HEK293 (cell line): ENCODE data around the gene KANSL1.
A peak's percentile ranks its signal among the peaks of the same experiment; 100 is the strongest.

Experiments used
- CTCF ChIA-PET: fragments of 350-600 bp; formaldehyde crosslinking; extraction: SDS; loops from one replicate; lab custom pipeline; 2021; ENCODE audit warnings: antibody characterized with exemption; lab: Yijun Ruan, JAX
- POLR2A ChIA-PET: fragments of 300-600 bp; formaldehyde crosslinking; extraction: SDS; loops from one replicate; lab custom pipeline; 2020; ENCODE audit warnings: antibody characterized with exemption, inconsistent platforms; lab: Yijun Ruan, JAX
- H3K27ac ChIP-seq: fragments of 200-500 bp; sonication (Bioruptor generic); 2 replicates; pipeline ENCODE4 v1.5.1; 2014; ENCODE audit warnings: low read depth, low read length, control low read depth, inconsistent platforms; ENCODE audit errors: extremely low read depth
- H3K36me3 ChIP-seq, 2 experiments: fragments of 200-500 bp in 1 of 2; sonication (Bioruptor generic) in 1 of 2; 1 replicate in 1 of 2; 2 replicates in 1 of 2; pipeline ENCODE4 v1.5.1; 2014 to 2017; ENCODE audit warnings: inconsistent platforms in 2 of 2, low read length in 2 of 2; ENCODE audit not compliant: control insufficient read depth in 2 of 2, insufficient read depth in 1 of 2
- H3K4me1 ChIP-seq: fragments of 200-500 bp; sonication (Bioruptor generic); 2 replicates; pipeline ENCODE4 v1.5.1; 2014; ENCODE audit warnings: mild to moderate bottlenecking, low read length, inconsistent platforms; ENCODE audit not compliant: control insufficient read depth, insufficient read depth
- H3K4me3 ChIP-seq: 2 replicates; pipeline ENCODE4 v1.5.1; 2011; ENCODE audit warnings: low read depth, mild to moderate bottlenecking, control low read depth, low read length, moderate library complexity
- H3K9me3 ChIP-seq: fragments of 200-500 bp; sonication (Bioruptor generic); 2 replicates; pipeline ENCODE4 v1.5.1; 2014; ENCODE audit warnings: low read depth, low read length, inconsistent platforms; ENCODE audit not compliant: control insufficient read depth, insufficient read depth
- HOXC10 ChIP-seq: sonication (generic); formaldehyde crosslinking; IDR thresholded peaks from 2 replicates; pipeline ENCODE4 v1.8.1; 2023; ENCODE audit warnings: mild to moderate bottlenecking, missing genetic modification reagents
- HOXD13 ChIP-seq: sonication (generic); formaldehyde crosslinking; IDR thresholded peaks from 2 replicates; pipeline ENCODE4 v1.8.0; 2022; ENCODE audit warnings: missing genetic modification reagents, borderline replicate concordance
- SCRT2 ChIP-seq: fragments of 450-650 bp; formaldehyde crosslinking; IDR thresholded peaks from 2 replicates; pipeline ENCODE4 v1.5.1; 2016; ENCODE audit warnings: missing biosample characterization, missing genetic modification characterization
- SP2 ChIP-seq: fragments of 450-650 bp; formaldehyde crosslinking; IDR thresholded peaks from 2 replicates; pipeline ENCODE4 v1.5.1; 2016; ENCODE audit warnings: missing biosample characterization, missing genetic modification characterization
- SP3 ChIP-seq: fragments of 450-650 bp; formaldehyde crosslinking; IDR thresholded peaks from 2 replicates; pipeline ENCODE4 v1.5.1; 2016; ENCODE audit warnings: missing biosample characterization, missing genetic modification characterization
- ZBTB17 ChIP-seq: fragments of 450-650 bp; formaldehyde crosslinking; IDR thresholded peaks from 2 replicates; pipeline ENCODE4 v1.5.1; 2016; ENCODE audit warnings: missing biosample characterization, missing genetic modification characterization
- ZFP69B ChIP-seq: fragments of 450-650 bp; formaldehyde crosslinking; IDR thresholded peaks from 2 replicates; pipeline ENCODE4 v1.5.1; 2016; ENCODE audit warnings: missing biosample characterization, missing genetic modification characterization
- ZNF174 ChIP-seq: fragments of 450-650 bp; formaldehyde crosslinking; IDR thresholded peaks from 2 replicates; pipeline ENCODE4 v1.5.0; 2017; ENCODE audit warnings: missing biosample characterization, mild to moderate bottlenecking, missing genetic modification characterization
- ZNF221 ChIP-seq: fragments of 450-650 bp; formaldehyde crosslinking; IDR thresholded peaks from 2 replicates; pipeline ENCODE4 v1.5.1; 2017; ENCODE audit warnings: missing biosample characterization, missing genetic modification characterization, borderline replicate concordance
- ZNF23 ChIP-seq: fragments of 450-650 bp; formaldehyde crosslinking; IDR thresholded peaks from 2 replicates; pipeline ENCODE4 v1.5.1; 2016; ENCODE audit warnings: missing biosample characterization, missing genetic modification characterization, borderline replicate concordance
- ZNF302 ChIP-seq: fragments of 450-650 bp; formaldehyde crosslinking; IDR thresholded peaks from 2 replicates; pipeline ENCODE4 v1.5.1; 2016; ENCODE audit warnings: missing biosample characterization, missing genetic modification characterization, low read depth
- ZNF350 ChIP-seq: fragments of 450-650 bp; formaldehyde crosslinking; IDR thresholded peaks from 2 replicates; pipeline ENCODE4 v1.5.0; 2017; ENCODE audit warnings: missing biosample characterization, mild to moderate bottlenecking, missing genetic modification characterization
- ZNF423 ChIP-seq: fragments of 450-650 bp; formaldehyde crosslinking; IDR thresholded peaks from 2 replicates; pipeline ENCODE4 v1.5.1; 2016; ENCODE audit warnings: missing biosample characterization, missing genetic modification characterization
- ZNF529 ChIP-seq: fragments of 450-650 bp; formaldehyde crosslinking; IDR thresholded peaks from 2 replicates; pipeline ENCODE4 v1.5.1; 2017; ENCODE audit warnings: missing genetic modification characterization, missing biosample characterization; ENCODE audit not compliant: insufficient replicate concordance
- ZNF571 ChIP-seq: fragments of 450-650 bp; formaldehyde crosslinking; IDR thresholded peaks from 2 replicates; pipeline ENCODE4 v1.5.0; 2017; ENCODE audit warnings: missing biosample characterization, missing genetic modification characterization
- ZNF621 ChIP-seq: fragments of 450-650 bp; formaldehyde crosslinking; IDR thresholded peaks from 2 replicates; pipeline ENCODE4 v1.5.1; 2017; ENCODE audit warnings: missing biosample characterization, missing genetic modification characterization
- ZNF623 ChIP-seq: fragments of 450-650 bp; formaldehyde crosslinking; IDR thresholded peaks from 2 replicates; pipeline ENCODE4 v1.5.1; 2016; ENCODE audit warnings: missing biosample characterization, missing genetic modification characterization
- ZNF701 ChIP-seq: fragments of 450-650 bp; formaldehyde crosslinking; IDR thresholded peaks from 2 replicates; pipeline ENCODE4 v1.5.1; 2016; ENCODE audit warnings: missing biosample characterization, missing genetic modification characterization
- ZNF747 ChIP-seq: fragments of 450-650 bp; formaldehyde crosslinking; IDR thresholded peaks from 2 replicates; pipeline ENCODE4 v1.5.1; 2016; ENCODE audit warnings: missing biosample characterization, missing genetic modification characterization
- ZNF843 ChIP-seq: fragments of 450-650 bp; formaldehyde crosslinking; IDR thresholded peaks from 2 replicates; pipeline ENCODE4 v1.5.1; 2016; ENCODE audit warnings: missing biosample characterization, missing genetic modification characterization
- TF ChIP-seq, protein P1 (sequence below): fragments of 450-650 bp; formaldehyde crosslinking; IDR thresholded peaks from 2 replicates; pipeline ENCODE4 v1.5.1; 2016; ENCODE audit warnings: missing biosample characterization, missing genetic modification characterization
- TF ChIP-seq, protein P2 (sequence below): fragments of 450-650 bp; formaldehyde crosslinking; IDR thresholded peaks from 2 replicates; pipeline ENCODE4 v1.5.1; 2017; ENCODE audit warnings: missing biosample characterization, mild to moderate bottlenecking, missing genetic modification characterization, moderate library complexity
- TF ChIP-seq, protein P3 (sequence below): fragments of 450-650 bp; formaldehyde crosslinking; IDR thresholded peaks from 2 replicates; pipeline ENCODE4 v1.5.1; 2016; ENCODE audit warnings: missing biosample characterization, missing genetic modification characterization, borderline replicate concordance
- TF ChIP-seq, protein P4 (sequence below): fragments of 450-650 bp; formaldehyde crosslinking; IDR thresholded peaks from 2 replicates; pipeline ENCODE4 v1.5.1; 2017; ENCODE audit warnings: missing biosample characterization, missing genetic modification characterization
- TF ChIP-seq, protein P5 (sequence below): fragments of 450-650 bp; formaldehyde crosslinking; IDR thresholded peaks from 2 replicates; pipeline ENCODE4 v1.5.1; 2016; ENCODE audit warnings: missing biosample characterization, missing genetic modification characterization
- TF ChIP-seq, protein P6 (sequence below): fragments of 450-650 bp; formaldehyde crosslinking; IDR thresholded peaks from 2 replicates; pipeline ENCODE4 v1.5.1; 2016; ENCODE audit warnings: missing biosample characterization, missing genetic modification characterization

The KANSL1 gene

DNA sequence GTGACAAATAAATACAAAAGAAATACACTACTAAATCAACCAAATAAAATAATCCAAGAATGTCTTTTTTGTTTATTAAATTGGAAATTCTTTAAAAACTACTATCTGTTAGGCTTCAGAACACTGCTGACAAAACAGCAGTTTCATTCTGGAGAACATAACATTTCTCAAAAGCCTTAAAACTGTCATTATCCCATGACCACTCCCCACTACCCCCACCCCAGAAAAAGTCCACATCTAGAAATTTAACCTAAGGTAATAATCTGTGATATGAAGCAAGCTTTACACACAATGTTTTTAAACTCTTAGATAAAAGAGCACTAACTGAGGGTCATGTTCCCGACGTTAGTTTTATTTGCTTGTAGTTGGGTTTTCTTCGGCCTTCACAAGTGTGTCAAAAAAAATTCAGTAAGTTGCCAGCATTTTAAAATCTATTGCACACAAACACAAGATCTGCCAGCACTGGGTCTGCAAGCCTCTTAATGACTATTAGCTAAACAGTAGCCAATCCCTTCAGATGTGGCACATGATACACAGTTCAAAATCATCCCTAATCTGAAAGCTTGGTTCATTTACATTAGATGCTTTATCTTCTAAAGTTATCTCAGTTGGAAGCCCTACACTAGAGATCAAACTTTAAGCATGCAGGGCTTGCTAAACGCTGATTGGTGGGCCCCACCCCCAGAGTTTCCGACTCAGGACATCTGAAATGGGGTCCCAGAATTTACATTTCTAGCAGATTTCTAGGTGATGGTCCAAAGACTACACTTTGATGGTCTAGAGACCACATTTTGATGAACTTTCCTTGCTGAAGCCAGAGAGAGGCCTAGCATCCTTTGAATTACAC is 75.2 kb downstream of the KANSL1 start:
- Histone ChIP-seq H3K4me3 (no peak overlapping the region), H3K36me3 (no peaks in the 10 kb centered on the region; a peak in 1 of 3 replicates), H3K27ac (no peak overlapping the region), H3K9me3 (no peaks in the 10 kb centered on the region), H3K4me1 (peaks cover 63% of the 10 kb centered on the region)
- CTCF ChIA-PET = interaction anchor here (0.7 to 4.7 kb wide), 5 partner anchors 28 to 98 kb away, joined by 3 to 16 read pairs (median 4); partner anchors contain the start of gene KANSL1
- POLR2A ChIA-PET = no interaction called here
- TF ChIP-seq, protein P1, sequence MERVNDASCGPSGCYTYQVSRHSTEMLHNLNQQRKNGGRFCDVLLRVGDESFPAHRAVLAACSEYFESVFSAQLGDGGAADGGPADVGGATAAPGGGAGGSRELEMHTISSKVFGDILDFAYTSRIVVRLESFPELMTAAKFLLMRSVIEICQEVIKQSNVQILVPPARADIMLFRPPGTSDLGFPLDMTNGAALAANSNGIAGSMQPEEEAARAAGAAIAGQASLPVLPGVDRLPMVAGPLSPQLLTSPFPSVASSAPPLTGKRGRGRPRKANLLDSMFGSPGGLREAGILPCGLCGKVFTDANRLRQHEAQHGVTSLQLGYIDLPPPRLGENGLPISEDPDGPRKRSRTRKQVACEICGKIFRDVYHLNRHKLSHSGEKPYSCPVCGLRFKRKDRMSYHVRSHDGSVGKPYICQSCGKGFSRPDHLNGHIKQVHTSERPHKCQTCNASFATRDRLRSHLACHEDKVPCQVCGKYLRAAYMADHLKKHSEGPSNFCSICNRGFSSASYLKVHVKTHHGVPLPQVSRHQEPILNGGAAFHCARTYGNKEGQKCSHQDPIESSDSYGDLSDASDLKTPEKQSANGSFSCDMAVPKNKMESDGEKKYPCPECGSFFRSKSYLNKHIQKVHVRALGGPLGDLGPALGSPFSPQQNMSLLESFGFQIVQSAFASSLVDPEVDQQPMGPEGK = 0 out of 2 replicates have a peak, but pooled peaks have one; percentile 21
- TF ChIP-seq ZNF174 (tag by site-specific recombination) (no peak), ZNF843 (0 out of 2 replicates have a peak, but pooled peaks have one; percentile 47), ZNF529 (tag by site-specific recombination) (no peak), SP2 (no peak), ZNF423 (tag by site-specific recombination) (no peak), ZNF23 (tag by site-specific recombination) (no peak), ZNF350 (tag by site-specific recombination) (no peak), ZNF747 (tag by site-specific recombination) (no peak), ZNF302 (no peak), ZFP69B (tag by site-specific recombination) (peak; percentile 93), ZNF623 (no peak), ZNF701 (tag by site-specific recombination) (no peak), ZNF221 (no peak), HOXC10 (no peak), SCRT2 (no peak), ZNF571 (tag by site-specific recombination) (no peak), ZBTB17 (tag by site-specific recombination) (peak; percentile 52; the same call in 1 of the 2 replicates), SP3 (no peak), HOXD13 (CRISPR knock-in tag) (no peak), ZNF621 (no peak)
- TF ChIP-seq, protein P2, sequence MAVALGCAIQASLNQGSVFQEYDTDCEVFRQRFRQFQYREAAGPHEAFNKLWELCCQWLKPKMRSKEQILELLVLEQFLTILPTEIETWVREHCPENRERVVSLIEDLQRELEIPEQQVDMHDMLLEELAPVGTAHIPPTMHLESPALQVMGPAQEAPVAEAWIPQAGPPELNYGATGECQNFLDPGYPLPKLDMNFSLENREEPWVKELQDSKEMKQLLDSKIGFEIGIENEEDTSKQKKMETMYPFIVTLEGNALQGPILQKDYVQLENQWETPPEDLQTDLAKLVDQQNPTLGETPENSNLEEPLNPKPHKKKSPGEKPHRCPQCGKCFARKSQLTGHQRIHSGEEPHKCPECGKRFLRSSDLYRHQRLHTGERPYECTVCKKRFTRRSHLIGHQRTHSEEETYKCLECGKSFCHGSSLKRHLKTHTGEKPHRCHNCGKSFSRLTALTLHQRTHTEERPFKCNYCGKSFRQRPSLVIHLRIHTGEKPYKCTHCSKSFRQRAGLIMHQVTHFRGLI (tag by site-specific recombination) = peak; percentile 83
- TF ChIP-seq, protein P3, sequence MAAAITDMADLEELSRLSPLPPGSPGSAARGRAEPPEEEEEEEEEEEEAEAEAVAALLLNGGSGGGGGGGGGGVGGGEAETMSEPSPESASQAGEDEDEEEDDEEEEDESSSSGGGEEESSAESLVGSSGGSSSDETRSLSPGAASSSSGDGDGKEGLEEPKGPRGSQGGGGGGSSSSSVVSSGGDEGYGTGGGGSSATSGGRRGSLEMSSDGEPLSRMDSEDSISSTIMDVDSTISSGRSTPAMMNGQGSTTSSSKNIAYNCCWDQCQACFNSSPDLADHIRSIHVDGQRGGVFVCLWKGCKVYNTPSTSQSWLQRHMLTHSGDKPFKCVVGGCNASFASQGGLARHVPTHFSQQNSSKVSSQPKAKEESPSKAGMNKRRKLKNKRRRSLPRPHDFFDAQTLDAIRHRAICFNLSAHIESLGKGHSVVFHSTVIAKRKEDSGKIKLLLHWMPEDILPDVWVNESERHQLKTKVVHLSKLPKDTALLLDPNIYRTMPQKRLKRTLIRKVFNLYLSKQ (tag by site-specific recombination) = no peak
- TF ChIP-seq, protein P4, sequence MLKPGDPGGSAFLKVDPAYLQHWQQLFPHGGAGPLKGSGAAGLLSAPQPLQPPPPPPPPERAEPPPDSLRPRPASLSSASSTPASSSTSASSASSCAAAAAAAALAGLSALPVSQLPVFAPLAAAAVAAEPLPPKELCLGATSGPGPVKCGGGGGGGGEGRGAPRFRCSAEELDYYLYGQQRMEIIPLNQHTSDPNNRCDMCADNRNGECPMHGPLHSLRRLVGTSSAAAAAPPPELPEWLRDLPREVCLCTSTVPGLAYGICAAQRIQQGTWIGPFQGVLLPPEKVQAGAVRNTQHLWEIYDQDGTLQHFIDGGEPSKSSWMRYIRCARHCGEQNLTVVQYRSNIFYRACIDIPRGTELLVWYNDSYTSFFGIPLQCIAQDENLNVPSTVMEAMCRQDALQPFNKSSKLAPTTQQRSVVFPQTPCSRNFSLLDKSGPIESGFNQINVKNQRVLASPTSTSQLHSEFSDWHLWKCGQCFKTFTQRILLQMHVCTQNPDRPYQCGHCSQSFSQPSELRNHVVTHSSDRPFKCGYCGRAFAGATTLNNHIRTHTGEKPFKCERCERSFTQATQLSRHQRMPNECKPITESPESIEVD (tag by site-specific recombination) = peak; percentile 99
- TF ChIP-seq, protein P5, sequence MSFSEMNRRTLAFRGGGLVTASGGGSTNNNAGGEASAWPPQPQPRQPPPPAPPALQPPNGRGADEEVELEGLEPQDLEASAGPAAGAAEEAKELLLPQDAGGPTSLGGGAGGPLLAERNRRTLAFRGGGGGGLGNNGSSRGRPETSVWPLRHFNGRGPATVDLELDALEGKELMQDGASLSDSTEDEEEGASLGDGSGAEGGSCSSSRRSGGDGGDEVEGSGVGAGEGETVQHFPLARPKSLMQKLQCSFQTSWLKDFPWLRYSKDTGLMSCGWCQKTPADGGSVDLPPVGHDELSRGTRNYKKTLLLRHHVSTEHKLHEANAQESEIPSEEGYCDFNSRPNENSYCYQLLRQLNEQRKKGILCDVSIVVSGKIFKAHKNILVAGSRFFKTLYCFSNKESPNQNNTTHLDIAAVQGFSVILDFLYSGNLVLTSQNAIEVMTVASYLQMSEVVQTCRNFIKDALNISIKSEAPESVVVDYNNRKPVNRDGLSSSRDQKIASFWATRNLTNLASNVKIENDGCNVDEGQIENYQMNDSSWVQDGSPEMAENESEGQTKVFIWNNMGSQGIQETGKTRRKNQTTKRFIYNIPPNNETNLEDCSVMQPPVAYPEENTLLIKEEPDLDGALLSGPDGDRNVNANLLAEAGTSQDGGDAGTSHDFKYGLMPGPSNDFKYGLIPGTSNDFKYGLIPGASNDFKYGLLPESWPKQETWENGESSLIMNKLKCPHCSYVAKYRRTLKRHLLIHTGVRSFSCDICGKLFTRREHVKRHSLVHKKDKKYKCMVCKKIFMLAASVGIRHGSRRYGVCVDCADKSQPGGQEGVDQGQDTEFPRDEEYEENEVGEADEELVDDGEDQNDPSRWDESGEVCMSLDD (tag by site-specific recombination) = no peak
- TF ChIP-seq, protein P6, sequence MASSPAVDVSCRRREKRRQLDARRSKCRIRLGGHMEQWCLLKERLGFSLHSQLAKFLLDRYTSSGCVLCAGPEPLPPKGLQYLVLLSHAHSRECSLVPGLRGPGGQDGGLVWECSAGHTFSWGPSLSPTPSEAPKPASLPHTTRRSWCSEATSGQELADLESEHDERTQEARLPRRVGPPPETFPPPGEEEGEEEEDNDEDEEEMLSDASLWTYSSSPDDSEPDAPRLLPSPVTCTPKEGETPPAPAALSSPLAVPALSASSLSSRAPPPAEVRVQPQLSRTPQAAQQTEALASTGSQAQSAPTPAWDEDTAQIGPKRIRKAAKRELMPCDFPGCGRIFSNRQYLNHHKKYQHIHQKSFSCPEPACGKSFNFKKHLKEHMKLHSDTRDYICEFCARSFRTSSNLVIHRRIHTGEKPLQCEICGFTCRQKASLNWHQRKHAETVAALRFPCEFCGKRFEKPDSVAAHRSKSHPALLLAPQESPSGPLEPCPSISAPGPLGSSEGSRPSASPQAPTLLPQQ (tag by site-specific recombination) = peak; percentile 95
